HCT116 (cell line): Measurements from ENCODE around the gene DOK5.

Source experiments
- ATF3 ChIP-seq: IDR thresholded peaks from 2 replicates; pipeline ENCODE4 v1.6.1; 2012
- CEBPB ChIP-seq: IDR thresholded peaks from 2 replicates; pipeline ENCODE4 v1.6.1; 2012; ENCODE audit warnings: low read depth
- CTCF ChIP-seq, 3 experiments: fragments of 200-600 bp in 1 of 3; sonication (generic) in 1 of 3; IDR thresholded peaks in 2 of 3; conservative IDR thresholded peaks in 1 of 3; 2 replicates each; pipeline ENCODE4 v1.5.1; 2012 to 2017; ENCODE audit warnings: low read depth in 2 of 3, low read length in 2 of 3, antibody characterized with exemption in 1 of 3, borderline replicate concordance in 1 of 3, control low read depth in 1 of 3, mild to moderate bottlenecking in 1 of 3, mixed read lengths in 1 of 3, mixed run types in 1 of 3, moderate library complexity in 1 of 3; ENCODE audit not compliant: insufficient read depth in 1 of 3
- EGR1 ChIP-seq: IDR thresholded peaks from 2 replicates; pipeline ENCODE4 v1.6.1; 2012; ENCODE audit warnings: low read depth
- EZH2 ChIP-seq: fragments of 200-600 bp; sonication (generic); IDR thresholded peaks from 2 replicates; pipeline ENCODE4 v1.6.1; 2017; ENCODE audit warnings: antibody characterized with exemption, mixed run types
- POLR2A ChIP-seq: IDR thresholded peaks from 2 replicates; pipeline ENCODE4 v1.7.0; 2011; ENCODE audit warnings: borderline replicate concordance; ENCODE audit not compliant: insufficient read depth, insufficient read length; ENCODE audit errors: extremely low read depth
- POLR2AphosphoS5 ChIP-seq: IDR thresholded peaks from 2 replicates; pipeline ENCODE4 v1.6.1; 2011; ENCODE audit warnings: mild to moderate bottlenecking, low read depth, low read length, moderate library complexity
- REST ChIP-seq: IDR thresholded peaks from 2 replicates; pipeline ENCODE4 v1.6.1; 2012; ENCODE audit warnings: low read depth
- TCF7L2 ChIP-seq: IDR thresholded peaks from 2 replicates; pipeline ENCODE4 v1.7.0; 2011; ENCODE audit warnings: borderline replicate concordance, inconsistent platforms; ENCODE audit not compliant: insufficient read depth, insufficient read length; ENCODE audit errors: extremely low read depth
- ZBTB33 ChIP-seq: IDR thresholded peaks from 2 replicates; pipeline ENCODE4 v1.6.1; 2011; ENCODE audit warnings: mild to moderate bottlenecking, low read length, moderate library complexity; ENCODE audit not compliant: insufficient replicate concordance; ENCODE audit errors: extremely low read depth
- ZFX ChIP-seq: fragments of 450-650 bp; IDR thresholded peaks from 2 replicates; pipeline ENCODE4 v1.6.1; 2017
- ZNF274 ChIP-seq: fragments of 200-500 bp; sonication (Bioruptor generic); IDR thresholded peaks from 2 replicates; pipeline ENCODE4 v1.6.1; 2014; ENCODE audit warnings: mild to moderate bottlenecking, low read depth, low read length, inconsistent platforms

- no peak for TF ChIP-seq POLR2A
- TF ChIP-seq ZBTB33, result no peak
- TF ChIP-seq REST, result no peak
- no peak for TF ChIP-seq ZNF274
- TF ChIP-seq CTCF (IDR thresholded peaks at IDR 0.05 in 2 of 3, conservative IDR thresholded peaks at IDR 0.05 in 1 of 3; ENCODE audit: borderline replicate concordance in 1 of 3, insufficient read depth in 1 of 3, low read depth in 2 of 3, low read length in 2 of 3), result no peak
- TF ChIP-seq TCF7L2, result no peak
- TF ChIP-seq EZH2, result no peak
- TF ChIP-seq ZFX, result no peak
- TF ChIP-seq ATF3, result no peak
- no peak for TF ChIP-seq POLR2AphosphoS5
- TF ChIP-seq CEBPB, result no peak
- no peak for TF ChIP-seq EGR1
Measured at GRCh38 chr20:54451171-54451570, 24.2 kb upstream of the DOK5 start.
